Measurements from ENCODE around the gene TPM1.

TPM1 gene

GRCh38 chr15:63015618-63016017 lies 26.9 kb upstream of the TPM1 start:
- no peak for DNase-seq (ENCODE audit: low read depth in 1 of 2, low spot score in 1 of 2)

GRCh38 chr15:63016234-63016633 lies 26.3 kb upstream of the TPM1 start:
- no peak for DNase-seq (ENCODE audit: low read depth in 1 of 2, low spot score in 1 of 2)

- DNase-seq (ENCODE audit: low read depth in 1 of 2, low spot score in 1 of 2), result no peak
These were observed 23.9 kb upstream of the TPM1 start for GRCh38 chr15:63018639-63019038.

DNA sequence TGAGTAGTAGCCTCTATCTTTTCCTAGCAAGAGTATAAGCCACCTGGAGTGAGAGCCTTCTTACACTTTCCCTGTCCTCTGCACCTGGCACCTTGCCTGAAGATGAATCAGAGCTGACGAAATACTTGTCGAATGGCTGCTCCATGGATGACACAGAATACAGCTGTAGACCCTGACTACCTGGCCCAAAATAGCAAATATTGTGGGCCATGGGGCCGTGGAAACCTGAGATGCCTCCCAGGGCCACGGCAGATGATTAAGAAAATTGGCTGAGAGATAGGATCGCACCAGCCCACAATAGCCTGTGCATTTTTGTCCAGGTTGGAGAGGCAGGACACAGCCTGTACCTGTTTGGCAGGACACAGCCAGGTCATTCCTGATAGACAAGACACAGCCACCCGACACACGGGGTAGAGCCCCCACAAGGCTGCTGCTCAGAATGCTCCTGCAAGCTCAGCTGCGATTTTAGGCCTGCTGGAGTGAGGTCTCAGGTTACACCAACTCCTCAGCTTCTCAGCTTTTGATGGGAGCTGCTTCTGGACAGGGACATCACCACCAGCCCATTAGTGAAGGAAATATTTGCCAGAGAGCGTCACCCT lies 22.9 kb upstream of the TPM1 start:
- DNase-seq (ENCODE audit: low read depth in 1 of 2, low spot score in 1 of 2), result no peak

GRCh38 chr15:63020128-63020527 lies 22.4 kb upstream of the TPM1 start:
- no peak for DNase-seq (ENCODE audit: low read depth in 1 of 2, low spot score in 1 of 2)

DNA sequence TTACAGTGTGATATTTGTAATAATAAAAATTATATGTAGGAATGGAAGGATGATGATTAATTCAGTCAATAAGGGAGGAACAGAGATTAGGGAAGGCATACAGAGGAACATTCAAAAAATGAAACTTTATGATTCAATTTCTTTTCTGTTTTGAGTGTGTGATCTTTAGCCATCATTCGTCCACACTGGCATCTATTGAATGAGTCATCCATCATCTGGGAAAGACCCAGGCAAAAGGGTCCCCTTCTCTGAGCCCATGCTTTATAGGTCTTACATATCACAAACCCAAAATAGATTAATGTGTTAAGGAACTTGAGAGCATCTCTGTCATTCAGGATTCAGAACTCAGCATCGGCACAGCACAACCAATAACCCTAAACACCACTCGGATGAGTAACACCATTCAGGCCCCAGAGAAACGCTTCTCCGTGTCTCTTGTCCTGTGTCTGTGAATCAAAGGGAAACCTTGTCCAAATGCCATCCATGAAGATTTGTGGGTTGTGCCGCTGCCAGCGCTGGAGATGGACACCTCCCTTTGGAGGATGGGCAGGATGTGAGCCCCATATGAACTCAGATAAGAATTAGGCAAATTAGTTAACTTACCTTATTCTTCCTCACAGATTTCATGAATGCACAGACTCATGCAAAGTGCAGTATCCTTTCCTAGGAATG lies 21.7 kb upstream of the TPM1 start:
- no peak for DNase-seq (ENCODE audit: low read depth in 1 of 2, low spot score in 1 of 2)

DNA sequence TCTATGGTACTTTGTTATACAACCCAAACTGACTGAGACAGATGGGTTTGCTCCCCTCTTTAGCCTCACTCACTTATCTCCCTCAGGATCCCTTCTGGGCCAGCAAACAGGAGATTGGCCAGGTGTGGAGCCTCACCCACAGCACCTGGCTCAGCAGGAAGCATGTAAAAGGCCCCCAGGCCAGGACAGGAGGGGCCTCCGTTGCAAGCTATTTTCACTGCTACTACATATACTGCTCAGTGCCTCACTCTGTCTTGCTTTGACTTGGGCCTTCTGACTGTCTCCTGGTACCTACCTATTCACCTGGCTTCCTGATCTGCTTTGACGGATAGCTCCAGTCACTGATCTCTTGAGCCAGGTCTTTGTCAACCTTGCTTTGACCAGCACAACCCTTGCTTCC lies 20.4 kb upstream of the TPM1 start:
- DNase-seq (ENCODE audit: low read depth in 1 of 2, low spot score in 1 of 2), result no peak

GRCh38 chr15:63022663-63023062 lies 19.9 kb upstream of the TPM1 start:
- no peak for DNase-seq (ENCODE audit: low read depth in 1 of 2, low spot score in 1 of 2)

- DNase-seq (ENCODE audit: low read depth in 1 of 2, low spot score in 1 of 2), result no peak
These were observed 19.1 kb upstream of the TPM1 start for GRCh38 chr15:63023351-63023945.

GRCh38 chr15:63025460-63025859 lies 17.1 kb upstream of the TPM1 start:
- DNase-seq (ENCODE audit: low read depth in 1 of 2, low spot score in 1 of 2), result no peak

- no peak for DNase-seq (ENCODE audit: low read depth in 1 of 2, low spot score in 1 of 2)
These were observed 14.9 kb upstream of the TPM1 start for GRCh38 chr15:63027646-63028045.

DNA sequence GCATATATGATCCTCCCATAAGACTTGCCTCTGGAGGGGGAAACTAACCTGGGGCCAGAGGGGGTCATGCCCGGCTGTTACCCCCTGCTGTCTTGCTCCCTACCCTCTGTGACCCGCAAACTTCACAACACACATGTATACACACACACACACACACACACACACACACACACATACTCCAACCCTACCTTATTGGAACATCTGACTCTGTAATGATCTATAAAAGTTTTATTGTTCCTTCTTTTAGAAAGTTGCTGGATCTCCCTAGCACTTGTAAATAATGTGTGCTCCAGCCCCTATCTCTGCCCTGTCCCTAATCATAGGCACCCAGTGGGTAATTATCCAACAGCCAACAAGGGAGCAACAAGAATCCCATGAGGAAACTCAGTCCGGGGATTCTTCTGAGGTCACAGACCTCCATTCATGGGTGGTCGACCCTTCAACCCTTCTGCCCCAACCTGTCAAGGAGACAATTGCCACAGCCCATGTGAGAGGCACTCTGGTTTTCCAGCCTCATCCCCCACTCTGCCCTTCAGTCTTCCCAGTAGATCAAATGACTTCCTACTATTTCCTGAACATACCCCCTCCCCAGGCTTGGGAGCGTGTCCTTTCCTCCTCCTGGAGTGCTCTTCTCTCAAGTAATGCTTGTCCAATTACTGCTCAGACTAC lies 14.0 kb upstream of the TPM1 start:
- no peak for DNase-seq (ENCODE audit: low read depth in 1 of 2, low spot score in 1 of 2)

DNA sequence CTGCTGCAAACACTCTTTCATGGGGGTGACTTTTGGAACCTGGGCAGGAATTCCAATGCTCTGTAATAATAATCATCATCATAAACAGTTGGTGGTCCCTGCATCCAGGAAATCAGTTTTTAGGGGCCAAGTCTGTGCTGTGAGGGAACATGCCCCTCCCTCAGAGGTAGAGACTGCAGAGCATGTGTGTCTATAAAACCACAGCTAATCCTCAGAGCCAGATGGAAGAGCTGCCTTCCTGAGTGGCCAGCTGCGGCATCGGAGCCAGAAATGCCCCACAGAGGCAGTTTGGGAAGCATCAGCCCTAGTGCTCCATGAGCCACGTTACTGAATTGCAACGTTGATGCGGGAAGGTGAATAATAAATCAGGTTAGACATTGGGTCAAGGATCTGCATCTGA lies 12.9 kb upstream of the TPM1 start:
- no peak for DNase-seq (ENCODE audit: low read depth in 1 of 2, low spot score in 1 of 2)

GRCh38 chr15:63030101-63030551 lies 12.4 kb upstream of the TPM1 start:
- DNase-seq (ENCODE audit: low read depth in 1 of 2, low spot score in 1 of 2), result no peak

GRCh38 chr15:63034578-63034977 lies 8.0 kb upstream of the TPM1 start:
- DNase-seq (ENCODE audit: low read depth in 1 of 2, low spot score in 1 of 2), result no peak

DNA sequence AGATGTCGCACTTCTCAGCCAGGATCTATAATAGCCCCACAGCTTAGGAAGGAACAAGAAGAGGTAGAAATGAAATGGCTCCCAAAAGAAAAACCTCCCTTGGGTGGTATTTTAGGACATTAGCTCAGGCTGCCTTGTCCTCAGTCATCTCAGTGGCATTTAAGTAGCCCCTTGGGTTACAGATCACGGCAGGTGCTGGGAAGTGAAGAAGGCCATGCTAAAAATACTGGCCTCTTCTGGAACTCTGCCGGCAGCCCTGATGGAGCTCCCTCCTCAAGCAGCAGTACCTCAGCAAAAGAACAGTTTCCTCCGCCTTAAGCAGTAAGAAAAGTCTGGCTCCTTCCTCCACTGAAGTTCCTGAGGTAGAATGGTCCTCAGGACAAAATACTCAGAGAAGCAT lies 7.3 kb upstream of the TPM1 start:
- no peak for DNase-seq (ENCODE audit: low read depth in 1 of 2, low spot score in 1 of 2)

- no peak for DNase-seq (ENCODE audit: low read depth in 1 of 2, low spot score in 1 of 2)
These were observed 6.6 kb upstream of the TPM1 start for GRCh38 chr15:63035977-63036376.

- no peak for DNase-seq (ENCODE audit: low read depth in 1 of 2, low spot score in 1 of 2)
These were observed 4.4 kb upstream of the TPM1 start for GRCh38 chr15:63037976-63038720.

DNA sequence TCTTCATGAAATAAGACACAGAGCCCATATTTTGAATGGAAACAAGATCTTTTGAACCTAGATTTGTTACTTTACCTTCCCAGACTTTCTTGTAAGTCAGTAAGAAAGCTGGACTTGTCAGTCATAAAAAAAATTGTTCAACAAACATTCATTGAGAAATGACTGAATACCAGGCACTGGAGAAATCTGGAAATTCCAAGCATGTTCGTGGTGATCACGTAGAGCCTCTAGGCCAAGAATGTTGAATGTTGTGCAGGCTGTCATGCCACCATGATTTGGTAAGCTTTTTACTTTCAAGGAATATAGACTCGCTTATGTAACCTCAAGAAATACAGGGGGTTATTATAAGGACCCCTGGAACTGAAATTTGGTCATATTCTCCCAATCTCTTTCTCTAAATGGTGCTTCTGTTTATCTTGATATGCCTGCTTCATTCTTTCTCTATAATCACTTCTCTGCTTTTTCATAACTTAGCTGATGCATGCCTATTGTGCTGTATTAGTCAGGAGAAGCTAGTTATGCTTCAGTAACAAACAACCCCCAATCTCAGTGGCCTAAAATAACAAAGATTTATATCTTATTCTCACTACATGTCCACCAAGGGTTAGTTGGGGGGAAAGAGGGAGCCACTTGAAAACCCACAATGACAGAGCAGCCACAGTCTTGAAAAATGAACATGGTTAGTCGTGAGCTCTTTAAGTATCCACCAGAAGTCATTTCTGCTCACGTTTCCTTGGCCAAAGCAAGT lies 3.4 kb upstream of the TPM1 start:
- no peak for DNase-seq (ENCODE audit: low read depth in 1 of 2, low spot score in 1 of 2)

GRCh38 chr15:63039811-63040210 lies 2.7 kb upstream of the TPM1 start:
- no peak for DNase-seq (ENCODE audit: low read depth in 1 of 2, low spot score in 1 of 2)

GRCh38 chr15:63040509-63040908 lies 2.0 kb upstream of the TPM1 start:
- DNase-seq (ENCODE audit: low read depth in 1 of 2, low spot score in 1 of 2), result no peak
